ENCODE results near the gene ARL2.
"Not testable (repeated sequence)": the region's sequence is repeated elsewhere in the genome, so short reads cannot be mapped to it uniquely, and the experiment has no call there.

ARL2 gene

DNA sequence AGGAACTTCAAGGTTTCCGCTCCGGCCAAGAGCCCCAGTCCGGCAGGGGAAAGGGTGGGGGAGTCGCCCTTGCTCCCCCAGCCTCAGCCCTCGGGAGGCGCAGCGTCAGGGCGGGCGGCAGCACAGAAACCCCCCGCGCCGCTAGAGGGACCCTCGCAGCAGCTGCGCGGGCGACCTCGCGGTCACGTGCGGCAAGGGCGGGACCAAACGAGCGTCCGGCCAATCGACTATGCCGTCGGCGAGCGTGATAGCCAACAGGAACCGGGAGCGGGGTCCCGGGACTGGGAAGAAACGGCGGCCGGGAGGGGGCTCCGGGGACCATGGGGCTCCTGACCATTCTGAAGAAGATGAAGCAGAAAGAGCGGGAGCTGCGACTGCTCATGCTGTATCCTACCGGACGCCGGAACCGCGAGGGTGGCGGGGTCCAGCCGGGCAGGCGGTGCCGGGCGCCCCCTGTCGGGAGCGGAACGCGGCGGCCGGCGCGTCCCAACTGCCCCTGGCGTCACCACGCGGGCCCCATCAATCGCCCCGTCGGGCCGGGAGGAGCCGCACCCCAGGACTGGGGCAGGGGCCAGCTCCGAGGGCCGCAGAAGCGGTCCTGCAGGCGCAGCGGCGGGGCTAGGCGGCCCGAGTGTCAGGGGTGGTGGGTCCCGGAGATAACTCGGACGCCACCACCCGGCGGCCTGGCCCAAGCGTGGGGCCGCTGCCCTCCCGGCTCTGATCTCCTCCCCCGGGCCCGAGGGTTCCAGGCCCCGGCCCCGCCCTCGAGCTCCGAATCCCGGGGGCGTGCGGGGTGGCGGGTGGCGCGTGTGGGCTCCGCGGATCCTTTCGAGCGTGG, at the start of gene ARL2:
Gene ARL2, plus strand, starts transcription at position 273 of the 838 bp plus-strand sequence. Its CDS starts 48 bp downstream, at position 321.
- peak; percentile 90 for DNase-seq

DNA sequence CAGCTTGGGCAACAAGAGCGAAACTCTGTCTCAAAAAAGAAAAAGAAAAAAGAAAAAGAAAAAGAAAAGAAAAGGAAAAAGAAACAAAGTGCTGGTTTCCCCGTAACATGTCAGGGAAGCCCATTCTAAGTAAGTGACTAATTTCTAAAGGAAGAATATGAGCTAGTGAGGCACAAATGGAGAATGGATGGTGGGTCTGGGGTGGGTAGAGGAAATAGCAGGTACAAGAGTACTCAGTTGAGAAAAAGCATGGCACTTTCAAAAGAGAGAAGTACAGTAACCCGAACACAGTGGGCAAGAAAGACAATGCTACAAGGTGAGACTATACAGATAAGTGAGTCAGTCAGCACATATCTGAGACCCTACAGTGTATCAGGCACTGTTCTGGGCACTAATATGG, 46.6 kb upstream of the ARL2 start:
- DNase-seq: no peak

DNA sequence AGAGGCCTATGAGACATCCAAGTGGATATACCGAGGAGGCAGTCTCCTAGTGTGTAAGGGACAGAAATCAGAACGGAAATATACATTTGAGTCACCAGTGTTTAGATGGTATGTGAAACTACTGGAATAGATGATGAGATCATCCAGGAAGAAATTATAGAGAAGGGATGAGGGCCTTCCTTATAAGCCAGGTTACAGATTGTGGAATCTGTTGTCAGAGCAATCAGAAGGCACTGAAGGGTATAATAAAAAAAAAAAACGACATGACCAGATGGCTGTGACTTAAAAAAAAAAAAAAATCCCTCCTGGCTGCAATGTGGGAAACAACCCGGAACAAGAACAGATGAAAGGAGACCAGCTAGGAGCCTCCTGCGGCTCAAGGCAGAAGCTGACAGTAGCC, 44.8 kb upstream of the ARL2 start:
- DNase-seq: no peak

DNA sequence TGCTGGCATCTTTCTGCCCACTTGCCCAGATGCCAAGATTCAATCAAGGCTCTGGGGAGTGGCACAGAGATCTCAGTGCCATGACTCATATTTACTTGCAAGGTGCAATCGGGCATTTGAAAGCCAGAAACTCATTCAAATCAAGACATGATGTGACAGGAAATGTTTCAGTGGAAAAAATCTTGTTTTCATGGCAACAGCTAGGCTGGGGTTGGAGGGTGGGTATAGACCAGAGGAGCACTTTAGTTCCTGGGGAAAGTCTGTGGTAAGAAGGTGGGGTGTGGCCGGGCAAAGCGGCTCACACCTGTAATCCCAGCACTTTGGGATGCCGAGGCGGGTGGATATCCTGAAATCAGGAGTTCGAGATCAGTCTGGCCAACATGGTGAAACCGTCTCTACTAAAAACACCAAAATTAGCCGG, 43.2 kb upstream of the ARL2 start:
- no peak for DNase-seq

DNA sequence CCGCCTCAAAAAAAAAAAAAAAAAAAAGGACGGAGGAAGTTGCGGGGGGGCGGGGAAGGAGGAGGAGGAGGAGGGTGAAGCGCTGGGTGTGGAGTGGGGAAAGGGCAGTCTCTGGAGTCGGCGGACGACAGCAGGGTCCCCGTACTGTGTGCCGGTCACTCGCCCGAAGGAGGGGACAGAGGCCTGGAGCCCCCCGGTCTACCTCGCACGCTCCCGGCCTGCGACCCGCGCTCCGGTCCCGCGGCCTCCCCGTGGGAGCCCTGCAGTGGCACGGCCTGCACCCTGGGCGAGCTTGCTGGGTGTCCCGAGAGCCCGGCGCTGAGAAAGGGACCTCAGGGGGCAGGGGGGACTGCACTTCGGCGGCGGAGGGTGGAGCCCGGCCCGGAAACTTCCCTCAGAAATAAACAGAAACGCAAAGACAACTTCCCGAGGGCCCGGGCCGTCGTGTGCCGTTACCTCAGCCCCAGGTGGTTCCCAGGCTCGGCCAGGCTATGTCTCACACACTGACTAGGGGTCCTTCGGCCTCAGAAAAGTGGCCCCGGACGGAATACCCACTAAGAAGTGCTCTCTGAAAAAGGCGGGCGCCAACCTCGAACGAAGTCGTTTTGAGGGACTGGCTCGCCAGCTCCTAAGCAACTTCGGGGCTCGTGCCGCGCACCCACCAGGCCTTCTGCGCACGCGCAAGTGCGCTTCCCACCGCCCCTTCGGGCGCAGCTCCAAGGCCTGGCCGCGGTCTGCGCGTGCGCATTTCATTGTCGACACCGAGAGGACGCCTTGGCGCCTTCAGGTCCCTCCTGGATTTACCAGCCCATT, 42.3 kb upstream of the ARL2 start, which contains the start of gene MAJIN:
Gene MAJIN, minus strand, starts transcription at position 688 of the 813 bp plus-strand sequence. CDS start 12,703 bp downstream, outside the sequence.
- DNase-seq: peak; percentile 91

DNA sequence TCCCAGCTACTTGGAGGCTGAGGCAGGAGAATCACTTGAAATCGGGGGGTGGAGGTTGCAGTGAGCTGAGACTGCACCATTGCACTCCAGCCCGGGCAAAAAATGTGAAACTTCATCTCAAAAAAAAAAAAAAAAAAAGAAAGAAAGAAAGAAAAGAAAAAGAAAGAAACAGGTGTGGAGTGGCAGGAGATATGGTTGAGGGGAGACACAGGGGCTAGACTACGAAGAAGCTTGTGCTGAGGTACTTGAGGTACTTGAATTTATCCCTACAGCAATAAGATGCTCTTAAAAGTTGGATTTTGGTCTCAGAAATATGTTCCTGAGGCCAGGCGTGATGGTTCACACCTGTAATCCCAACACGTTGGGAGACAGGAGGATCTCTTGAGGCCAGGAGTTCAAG, 39.8 kb upstream of the ARL2 start:
- DNase-seq: no peak

DNA sequence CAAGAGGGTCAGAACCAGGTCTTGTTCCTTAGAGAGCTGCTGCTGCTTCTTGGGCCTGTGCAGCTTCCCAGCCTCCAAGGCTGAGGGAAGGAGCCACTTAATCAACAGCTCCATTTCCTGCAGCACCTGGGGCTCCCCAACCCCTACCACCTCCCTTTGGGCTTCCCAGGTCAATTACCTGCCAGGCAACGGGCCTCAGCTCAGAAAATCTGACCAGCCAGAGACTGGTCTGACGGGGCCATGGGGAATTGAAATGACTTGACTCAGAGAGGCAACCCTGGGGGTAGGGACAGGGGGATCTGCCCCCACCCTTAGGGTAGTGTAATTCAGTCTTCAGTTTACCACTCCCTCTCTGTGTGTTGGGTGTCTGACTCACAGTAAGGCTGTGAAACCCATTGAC, 37.3 kb upstream of the ARL2 start:
- DNase-seq: no peak

DNA sequence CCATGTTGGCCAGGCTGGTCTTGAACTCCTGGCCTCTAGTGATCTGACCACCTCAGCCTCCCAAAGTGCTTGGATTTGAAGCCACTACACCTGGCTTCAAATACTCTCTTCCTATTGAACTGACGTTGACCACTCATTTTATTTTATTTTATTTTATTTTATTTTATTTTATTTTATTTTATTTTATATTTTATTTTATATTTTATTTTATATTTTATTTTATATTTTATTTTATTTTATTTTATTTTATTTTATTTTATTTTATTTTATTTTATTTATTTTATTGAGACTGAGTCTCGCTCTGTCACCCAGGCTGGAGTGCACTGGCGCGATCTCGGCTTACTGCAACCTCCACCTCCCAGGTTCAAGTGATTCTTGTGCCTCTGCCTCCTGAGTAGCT, 30.6 kb upstream of the ARL2 start:
- DNase-seq: not testable (repeated sequence)

DNA sequence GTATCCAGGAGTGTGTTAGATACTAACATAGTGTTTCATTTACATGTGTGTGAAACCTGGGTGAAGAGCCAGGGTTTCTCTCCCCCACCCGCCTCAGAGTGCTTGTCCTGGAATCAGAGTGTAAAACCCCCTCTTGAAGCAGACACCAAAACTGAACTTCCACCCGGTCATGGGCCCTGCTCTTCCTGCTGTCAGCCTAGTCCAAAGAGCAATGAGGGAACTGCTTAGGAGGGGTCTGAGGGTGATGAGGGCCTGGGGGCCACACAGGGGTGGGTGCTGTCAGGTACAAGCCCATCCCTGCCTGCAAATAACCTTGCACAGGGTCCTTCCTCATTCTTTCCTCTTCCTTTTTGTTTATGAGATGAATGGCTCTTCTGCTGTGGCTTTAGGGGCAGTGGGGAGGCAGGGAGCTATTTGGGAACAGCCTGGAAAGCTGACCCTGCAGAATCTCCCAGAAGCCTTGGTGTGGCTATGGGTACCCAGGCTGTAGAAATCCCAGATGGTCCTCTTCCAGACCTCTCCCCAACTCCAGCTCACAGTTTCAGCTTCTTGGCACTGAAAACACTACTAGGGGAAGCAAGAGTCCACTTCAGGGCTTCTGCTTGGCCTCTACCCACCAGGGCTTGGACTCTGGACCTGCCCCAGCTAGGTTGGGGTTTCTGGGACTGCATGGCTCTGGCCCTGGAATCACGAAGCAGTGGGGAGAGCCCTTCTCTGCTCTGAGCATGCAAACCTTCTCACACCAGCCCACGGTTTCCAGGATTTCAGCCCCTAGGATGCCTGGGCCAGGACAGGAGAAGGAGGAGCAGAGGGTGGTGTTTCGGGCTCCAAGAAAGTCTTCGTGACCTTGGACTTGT, 25.7 kb upstream of the ARL2 start:
- DNase-seq: no peak

DNA sequence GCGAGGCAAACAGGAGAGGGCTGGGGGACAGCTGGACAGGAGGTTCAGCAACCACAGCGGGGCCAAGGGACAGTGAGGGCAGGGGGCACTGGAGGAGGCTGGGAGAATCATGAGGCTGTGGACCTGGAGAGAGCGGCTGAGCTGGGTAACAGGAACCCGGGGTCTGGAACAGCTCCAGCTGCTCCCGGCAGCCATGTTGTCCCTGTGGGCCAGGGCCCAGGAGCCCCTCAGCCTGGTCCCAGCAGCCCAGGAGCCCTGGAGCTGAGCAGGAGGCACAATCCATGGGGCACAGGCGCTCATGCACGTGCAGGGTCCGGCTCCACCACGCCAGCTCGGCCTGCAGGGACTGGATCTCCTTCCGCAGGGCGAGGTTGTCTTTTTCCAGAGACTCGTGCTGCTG, 24.5 kb upstream of the ARL2 start:
- no peak for DNase-seq

DNA sequence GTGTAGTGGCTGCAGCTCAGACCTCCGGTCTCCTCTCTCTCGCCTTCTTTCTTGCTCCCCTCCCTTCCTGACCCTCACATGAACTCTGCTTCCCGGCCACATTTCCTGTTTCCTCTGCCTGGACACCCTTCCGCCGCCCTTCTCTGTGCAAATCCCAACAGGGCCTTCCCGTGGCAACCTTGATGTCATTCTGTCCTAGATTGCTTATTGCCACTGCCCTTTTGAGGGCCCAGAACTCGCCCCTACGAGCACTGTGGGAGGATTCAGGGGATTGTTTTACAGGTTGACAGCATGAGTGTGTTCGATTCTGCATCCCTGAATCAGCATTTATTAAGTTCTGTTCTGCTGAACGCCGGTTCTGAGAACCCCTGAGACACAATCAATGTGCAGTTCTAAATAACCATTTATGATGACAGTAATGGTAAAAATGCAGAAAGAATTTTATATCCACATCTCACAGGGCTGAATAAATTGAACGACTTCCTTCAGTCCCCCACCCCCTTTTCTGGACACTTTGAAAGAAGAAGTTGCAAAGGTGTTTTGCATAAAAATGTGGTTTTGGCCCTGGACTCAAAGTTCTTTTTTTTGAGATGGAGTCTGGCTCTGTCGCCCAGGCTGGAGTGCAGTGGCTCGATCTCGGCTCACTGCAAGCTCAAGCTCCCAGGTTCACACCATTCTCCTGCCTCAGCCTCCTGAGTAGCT, 23.6 kb upstream of the ARL2 start:
- peak; percentile 34 for DNase-seq

DNA sequence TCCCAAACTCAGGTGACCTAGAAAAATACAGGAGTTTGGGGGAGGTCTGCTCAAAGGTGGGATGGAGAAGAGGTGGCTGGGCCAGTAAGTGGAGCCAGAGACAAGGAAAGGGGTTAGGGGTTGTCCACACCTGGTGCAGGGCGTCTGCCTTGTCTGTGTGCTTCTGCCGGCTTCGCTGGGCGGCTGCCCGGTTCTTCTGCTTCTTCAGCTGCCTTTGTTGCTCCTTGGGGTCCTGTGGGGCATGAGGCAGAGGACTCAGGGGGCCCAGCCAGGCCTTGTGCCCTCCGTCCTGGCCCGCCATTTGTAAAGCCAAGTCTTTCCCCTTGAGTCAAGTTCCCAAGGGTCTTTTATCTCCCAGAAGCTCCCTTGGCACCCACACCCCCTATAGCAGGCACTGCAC, 19.6 kb upstream of the ARL2 start:
- no peak for DNase-seq

DNA sequence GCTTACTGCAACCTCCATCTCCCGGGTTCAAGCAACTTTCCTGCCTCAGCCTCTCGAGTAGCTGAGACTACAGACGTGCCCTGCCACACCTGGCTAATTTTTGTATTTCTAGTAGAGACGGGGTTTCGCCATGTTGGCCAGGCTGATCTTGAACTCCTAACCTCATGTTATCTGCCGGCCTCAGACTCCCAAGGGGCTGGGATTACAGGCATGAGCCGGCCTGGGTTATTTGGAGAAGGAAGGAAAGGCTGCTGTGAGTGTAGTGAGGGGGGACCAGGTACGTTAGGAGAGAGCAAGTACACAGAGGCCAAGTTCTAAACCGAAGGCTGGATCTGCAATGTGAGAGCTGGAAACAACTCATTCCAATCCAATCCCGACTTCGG, 17.6 kb upstream of the ARL2 start:
- no peak for DNase-seq

DNA sequence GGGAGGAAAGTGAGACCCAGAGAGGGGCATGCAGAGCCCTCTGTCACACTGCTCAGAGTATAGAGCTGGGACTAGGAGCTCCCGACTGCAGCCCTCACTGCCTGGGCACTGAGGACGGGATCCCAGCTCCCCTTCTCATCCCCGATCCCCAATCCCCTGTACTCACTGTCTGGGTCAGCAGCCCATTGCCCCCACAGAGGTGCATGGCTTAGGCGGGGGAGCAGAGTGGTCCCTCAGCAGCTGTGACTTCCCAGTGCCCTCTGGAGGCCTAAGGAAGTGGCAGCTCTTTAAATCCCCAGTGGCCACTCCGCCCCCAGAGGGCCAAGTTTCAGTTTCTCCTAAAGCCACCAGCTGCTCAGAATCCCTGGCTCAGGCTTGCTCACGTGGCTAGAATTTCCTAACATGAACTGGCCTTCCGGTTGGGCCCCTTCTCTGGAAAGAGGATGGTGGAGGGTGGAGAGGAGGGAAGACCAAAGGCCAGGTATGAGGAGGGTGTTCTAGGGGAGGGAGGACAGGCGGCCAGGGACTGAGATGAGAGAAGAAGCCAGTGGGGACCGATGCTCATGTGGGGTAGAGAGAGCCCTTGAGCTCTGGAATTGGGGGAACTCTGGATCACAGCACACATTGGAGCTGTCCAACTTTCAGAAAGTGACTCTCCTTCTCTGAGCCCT, 17.1 kb upstream of the ARL2 start, which contains the start of gene BATF2:
Gene BATF2, minus strand, starts transcription at position 262 of the 671 bp plus-strand sequence. Its CDS starts 57 bp downstream, at position 205.
- peak; percentile 54 for DNase-seq

DNA sequence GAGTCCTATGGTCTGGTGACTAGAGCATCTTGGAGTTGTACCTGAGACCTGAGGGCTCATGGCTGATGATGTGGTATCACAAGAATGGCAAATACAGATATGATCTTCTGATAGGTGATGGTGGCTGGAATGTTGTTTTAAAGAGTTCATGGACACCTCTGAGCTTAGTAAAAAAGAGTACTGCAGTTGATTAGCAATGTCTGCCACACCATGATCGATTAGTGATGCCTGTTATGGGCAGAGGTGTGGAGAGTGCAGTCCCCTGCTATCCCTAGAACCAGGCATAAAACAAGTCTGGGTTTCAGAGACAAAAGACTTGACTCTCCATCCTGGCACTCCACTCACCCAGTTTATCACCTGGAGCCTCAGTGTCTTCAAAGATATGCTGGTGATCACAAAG, 15.8 kb upstream of the ARL2 start:
- no peak for DNase-seq

DNA sequence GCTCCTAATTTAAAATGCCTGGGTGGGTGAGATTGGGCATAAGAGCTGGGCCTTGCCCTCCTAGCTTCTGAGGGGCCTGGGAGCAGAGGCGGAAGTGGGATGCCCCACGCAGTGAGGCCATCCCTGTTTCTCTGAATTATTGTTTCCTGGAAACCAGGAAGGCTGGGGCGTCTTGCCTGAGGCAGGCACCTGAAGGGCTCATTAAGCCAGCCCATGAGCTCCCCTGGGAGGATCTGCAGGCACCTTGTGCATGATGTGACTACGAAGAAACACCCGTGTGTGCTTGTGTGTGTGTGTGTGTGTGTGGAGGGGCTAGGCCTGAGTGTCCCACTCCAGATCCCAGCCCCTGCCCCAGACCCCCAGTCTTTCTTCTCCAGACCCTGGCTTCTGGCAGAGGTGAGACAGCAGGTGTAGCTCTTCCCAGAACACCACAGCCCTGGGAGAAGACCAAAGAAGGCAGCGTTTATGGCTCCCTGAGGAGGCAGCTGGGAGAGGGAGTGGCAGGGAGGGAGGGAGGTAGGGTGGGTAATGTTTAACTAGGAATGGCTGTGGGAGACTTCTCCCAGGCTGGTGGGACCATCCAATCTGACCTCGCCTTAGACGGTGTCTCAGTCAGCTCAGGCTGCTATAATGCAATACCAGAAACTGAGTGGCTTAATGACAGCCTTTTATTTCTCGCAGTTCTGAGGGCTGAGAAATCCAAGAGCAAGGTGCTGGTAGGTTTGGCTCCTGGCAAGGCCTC, 15.1 kb upstream of the ARL2 start:
- DNase-seq: no peak

DNA sequence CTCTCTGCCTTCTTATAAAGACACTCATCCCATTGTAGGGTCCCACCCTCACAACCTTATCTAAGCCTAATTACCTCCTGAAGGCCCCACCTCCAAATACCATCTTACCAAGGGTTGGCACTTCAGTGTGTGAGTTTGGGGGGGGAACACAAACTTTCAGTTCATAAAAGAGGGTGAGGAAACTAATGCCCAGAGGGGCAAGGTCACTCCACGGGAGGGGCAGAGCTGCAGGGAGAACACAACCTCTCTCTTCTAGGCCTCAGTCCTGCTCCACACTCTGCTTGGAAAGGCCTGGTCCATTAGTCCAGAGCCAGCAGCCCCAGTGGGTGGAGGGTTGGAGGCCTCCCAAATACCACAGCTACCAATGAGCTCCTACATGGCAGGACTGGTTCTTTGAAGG, 14.5 kb upstream of the ARL2 start:
- DNase-seq: no peak

DNA sequence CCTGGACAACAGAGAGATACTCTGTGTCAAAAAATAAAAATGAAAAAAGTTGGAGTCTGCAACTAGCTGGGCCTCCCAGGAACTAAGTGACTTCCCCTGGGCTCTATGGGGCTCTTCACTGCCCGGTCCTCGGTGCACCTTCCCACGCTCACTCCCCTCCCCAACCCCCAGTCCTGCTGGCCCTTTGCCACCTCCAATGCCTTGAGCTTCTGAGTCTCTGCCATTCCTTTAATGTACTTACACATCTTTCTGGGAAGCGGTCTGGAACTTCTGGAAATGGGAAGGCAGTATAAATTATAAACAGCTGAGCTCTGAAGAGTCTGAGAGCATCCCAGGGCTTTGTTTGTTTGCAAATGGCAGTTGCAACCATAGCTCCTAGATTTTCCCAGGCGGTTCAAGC, 11.3 kb upstream of the ARL2 start:
- no peak for DNase-seq

DNA sequence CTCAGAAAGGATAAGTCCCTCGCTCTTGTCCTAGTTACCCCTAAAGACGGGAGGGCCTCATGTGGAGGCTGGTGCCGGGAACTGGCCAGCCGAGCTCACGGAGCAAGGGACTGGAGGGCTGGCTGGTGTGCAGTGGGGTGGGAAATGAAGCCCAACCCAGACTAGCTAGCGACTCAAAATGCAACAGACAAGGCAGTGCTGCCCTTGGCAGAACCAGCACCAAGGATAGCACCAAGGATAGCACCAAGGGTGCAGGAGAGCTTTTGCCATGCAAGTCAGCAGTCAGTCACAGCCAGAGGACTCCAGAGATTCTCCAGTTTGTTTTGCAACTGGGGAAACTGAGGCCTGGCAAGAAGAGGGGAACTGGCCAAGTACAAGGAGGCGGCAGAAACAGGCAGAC, 10.7 kb upstream of the ARL2 start:
- no peak for DNase-seq

DNA sequence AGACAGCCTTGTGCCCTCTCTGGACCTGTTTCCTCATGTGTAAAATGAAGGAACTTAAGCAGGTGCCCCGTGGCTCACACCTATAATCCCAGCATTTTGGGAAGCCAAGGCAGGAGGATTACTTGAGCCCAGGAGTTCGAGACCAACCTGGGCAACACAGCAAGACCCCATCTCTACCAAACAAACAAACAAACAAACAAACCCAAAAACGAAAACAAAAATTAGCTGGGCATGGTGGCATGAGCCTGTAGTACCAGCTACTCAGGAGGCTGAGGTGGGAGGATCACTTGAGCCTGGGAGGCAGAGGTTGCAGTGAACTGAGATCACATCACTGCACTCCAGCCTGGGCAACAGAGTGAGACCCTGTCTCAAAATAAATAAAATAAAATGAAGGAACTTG, 10.0 kb upstream of the ARL2 start:
- DNase-seq: not testable (repeated sequence)

DNA sequence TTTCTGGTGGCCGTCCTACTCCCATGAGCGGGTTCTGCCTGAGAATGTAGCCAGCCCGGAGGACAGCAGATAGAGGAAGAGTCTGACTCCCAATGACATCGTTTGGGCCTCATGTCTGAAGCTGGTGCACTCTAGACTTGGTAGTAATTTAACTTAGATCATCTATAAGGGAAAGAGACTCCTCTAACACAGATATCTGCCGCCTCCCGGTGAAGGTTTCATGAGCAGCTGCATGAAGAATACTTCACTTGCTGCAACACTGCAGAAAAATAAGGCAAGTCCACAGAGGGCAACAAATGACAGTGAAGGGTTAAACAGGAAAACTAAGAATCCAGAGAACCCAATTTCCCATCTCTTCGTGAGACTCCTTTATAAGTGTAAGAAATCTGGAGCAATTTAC, 5.9 kb upstream of the ARL2 start:
- DNase-seq: no peak

All from CD4-positive, alpha-beta T cell treated with Interleukin-15 for 1 hour (primary cell).